Lung microvascular endothelial cell (primary cell): ENCODE measurements around the gene SP110. TPM values are rescaled to one million over a fixed set of nuclear protein-coding genes. Genes with fewer than 3 reads are reported as not detected.
"Not testable (repeated sequence)": the region's sequence is repeated elsewhere in the genome, so short reads cannot be mapped to it uniquely, and the experiment has no call there.

Experiments used
- DNase-seq, 2 donors: peaks; one replicate each; pipeline versions ENCODE4 v3.0.0 to v3.0.0-alpha.2; 2010; ENCODE audit warnings: low read depth in 2 of 2
- total RNA-seq: library from RNA; depleted of rRNA; stranded (reverse); fragments of >200 nt; gene quantifications from 2 replicates; pipeline ENCODE4 v1.2.1, GENCODE V29; 2014

The SP110 gene
- total RNA-seq, 1 donor from 2014 or later, result 2.2 TPM

DNA sequence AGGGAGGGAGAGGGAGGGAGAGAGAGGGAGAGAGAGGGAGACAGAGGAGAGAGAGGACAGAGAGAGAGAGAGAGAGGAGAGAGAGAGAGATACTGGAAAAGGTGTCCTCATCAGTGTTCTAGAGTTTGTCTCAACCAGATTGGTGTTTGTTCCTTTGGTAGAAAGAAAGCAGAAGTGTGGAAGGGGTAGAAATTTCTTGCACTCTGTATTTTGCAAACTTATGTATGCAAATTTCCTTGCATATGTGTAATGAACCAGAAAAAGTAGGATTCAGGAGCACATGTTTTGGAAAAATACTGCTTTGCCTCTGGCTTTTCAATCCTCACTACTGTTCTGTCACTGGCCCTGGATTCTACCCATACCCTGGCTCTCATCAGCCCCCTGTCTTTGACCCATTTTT lies 4.7 kb upstream of the SP110 start:
- DNase-seq, result no peak

DNA sequence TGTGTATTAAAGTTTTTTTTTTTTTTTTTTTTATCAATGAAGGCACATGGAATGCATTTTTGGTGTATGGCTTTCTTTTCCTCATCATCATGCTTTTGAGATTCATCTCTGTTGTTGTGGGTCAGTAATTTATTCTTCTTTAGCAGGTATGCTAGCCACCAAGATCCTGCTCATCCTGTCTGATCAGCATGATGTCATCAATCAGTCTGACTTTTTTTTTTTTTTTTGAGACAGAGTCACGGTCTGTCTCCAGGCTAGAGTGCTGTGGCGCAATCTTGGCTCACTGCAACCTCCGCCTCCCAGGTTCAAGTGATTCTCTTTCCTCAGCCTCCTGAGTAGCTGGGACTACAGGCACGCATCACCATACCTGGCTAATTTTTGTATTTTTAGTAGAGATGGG lies 3.0 kb upstream of the SP110 start:
- not testable (repeated sequence) for DNase-seq

DNA sequence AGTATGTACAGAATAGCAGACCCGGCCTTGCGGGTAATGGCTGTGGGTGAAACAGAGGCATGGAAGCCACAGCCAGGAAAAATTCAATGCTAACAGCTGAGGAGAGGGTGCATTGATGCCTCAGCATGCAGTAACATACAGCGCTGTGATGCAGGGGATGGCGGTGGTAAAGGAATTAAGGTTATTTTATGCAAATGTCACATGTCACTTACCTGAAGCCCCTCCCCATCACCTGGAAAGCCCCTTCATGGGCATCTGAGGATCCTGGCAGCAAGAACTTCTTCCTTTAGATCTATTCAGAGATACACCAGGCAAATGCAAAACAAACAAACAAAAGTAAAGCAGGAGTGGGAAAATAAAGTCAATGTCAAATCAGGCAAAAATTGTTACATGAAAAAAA lies 1.7 kb upstream of the SP110 start:
- no peak for DNase-seq

DNA sequence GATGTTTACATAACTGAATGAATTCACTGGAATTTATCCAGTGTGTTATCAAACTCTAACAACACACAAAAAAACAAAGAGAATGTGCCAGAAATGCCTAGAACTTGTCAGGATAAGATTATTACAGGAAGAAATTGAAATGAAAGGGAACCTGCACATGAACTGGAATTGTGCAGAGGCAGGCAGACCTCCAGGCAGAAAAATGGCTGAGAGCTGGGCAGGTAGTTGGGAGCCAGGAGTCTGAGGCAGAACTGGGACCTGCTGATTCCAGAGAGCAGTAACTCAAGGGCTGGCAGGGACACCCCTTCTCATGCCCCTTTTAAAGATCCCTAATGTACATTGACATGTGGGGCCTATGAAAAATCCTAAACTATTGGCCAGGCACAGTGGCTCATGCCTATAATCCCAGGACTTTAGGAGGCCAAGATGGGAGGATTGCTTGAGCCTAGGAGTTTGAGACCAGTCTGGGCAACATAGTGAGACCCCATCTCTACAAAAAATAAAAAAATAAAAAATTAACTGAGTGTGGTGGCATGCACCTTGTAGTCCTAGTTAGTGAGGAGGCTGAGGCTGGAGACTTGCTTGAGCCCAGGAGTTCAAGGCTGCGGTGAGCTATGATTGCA lies 674 bp upstream of the SP110 start:
- no peak for DNase-seq

DNA sequence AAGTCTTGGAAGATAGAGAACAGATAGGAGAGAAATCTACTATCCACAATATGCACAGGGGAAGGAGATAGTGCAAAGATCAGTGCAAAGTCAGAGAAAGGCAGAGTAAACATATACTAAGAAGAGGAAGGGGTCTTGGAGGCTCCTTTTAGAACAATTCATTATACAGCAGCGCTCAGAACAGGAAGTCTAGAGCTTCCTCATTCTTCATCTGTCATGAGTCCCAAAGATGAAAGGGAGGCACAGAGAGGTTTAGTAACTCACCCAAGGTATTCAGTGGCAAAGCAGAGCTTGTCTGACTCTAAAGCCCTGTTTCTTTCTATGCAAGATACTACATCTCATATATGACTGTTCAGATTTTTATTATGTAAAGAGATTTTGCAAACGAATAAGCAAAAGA lies 1.4 kb downstream of the SP110 start:
- peak in 1 of 2 donors; percentile 7 for DNase-seq

DNA sequence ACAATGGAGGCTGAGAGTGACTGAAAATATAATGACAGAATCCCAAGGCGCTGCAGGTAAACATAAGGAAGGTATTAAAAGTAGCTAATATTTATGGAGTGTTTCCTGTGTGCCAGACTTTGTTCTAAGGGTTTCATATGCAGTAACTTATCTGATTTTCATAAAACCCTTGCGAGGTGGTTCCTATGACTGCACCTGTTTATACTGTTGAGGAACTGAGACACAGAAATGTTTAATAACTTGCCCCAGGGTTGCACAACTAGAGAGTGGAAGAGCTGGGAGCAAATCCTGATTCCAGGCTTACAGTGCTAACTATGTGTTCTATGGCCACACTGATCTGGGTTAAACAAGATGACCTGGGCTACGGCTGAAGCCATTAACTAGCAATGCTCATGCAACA lies 2.4 kb downstream of the SP110 start:
- no peak for DNase-seq

DNA sequence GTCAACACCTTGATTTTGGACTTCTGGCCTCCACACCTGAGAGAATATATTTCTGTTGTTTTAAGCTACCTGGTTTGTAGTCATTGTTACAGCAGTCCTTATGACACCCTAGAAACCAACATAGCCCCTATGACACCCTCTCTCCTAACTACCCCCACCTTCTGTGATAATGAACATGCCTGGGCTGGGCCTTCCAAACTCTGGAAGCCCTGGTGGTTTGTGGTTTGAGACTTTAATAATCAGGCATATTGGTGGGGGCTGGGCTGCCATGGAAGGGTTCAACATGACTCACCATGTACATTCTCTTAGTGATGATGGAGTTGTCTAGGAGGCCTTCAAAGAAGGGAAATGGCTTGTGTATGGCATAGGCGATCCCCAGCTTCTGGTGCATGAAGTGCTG lies 3.3 kb downstream of the SP110 start:
- DNase-seq, result no peak

DNA sequence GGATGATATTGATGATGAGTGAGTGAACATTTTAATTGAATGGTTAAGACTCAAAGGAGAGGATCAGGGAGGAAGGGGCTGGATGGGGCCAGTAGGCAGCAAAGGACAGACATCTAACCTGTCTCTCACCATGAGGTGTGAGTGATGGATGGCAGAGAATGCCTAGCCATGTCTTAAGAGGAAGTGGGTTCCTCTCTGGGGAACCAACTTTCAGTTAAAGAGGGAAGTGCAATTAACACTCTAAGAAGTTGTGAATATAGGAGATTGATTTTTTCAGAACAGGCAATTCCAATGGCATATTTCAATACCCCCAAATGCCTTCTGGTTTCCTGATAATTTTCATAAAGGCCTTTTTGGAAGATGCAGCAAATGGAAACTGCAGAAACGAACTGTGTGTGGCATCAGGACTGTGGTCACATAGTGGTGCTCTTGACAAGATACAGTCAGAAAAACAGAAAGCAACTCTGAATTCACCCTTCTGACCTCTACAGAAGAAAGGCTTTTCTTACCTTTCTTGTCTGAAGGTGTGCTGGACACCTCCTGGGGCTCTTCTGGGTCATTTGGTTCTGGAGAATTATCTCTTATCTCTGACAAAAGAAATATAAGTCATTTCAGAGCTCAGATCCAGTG lies 10.2 kb downstream of the SP110 start:
- no peak for DNase-seq

DNA sequence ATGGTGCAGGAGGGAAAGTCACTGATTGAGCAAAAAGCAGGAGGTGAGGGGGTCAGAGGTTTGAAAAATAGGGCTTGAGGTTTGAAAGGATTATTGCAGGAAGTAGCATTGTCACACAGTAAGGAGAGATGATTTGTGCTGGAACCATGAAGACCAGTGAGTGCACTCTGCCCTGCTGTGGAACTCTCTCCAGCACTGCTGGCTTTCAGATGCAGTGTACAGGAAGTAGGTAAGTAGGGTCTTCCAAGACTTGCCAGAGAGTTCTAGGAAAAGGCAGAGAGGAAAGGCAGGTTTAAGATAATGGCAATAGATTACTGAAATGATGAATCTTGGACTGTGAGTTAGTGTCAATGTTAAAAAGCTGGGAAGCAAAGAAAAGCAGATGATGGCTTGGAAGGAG lies 11.2 kb downstream of the SP110 start:
- no peak for DNase-seq

DNA sequence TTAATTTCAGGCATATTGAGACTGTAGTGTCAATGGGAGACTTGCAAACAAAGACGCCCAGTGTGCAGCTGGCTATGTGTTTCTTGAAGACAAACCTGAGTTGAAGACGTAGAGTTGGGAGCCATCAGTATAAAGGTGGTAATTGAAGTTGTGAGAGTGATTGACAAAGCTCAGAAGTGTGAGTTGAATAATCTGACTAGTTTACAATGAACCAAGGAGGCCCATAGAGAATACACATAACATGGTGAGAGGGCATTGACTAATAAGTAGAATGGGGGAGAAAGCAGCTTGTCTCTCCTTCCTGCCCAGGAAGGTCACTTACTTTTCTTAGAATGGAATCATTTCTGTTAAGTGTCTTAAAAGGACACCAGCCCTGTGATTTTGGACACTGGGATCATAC lies 14.1 kb downstream of the SP110 start:
- no peak for DNase-seq

DNA sequence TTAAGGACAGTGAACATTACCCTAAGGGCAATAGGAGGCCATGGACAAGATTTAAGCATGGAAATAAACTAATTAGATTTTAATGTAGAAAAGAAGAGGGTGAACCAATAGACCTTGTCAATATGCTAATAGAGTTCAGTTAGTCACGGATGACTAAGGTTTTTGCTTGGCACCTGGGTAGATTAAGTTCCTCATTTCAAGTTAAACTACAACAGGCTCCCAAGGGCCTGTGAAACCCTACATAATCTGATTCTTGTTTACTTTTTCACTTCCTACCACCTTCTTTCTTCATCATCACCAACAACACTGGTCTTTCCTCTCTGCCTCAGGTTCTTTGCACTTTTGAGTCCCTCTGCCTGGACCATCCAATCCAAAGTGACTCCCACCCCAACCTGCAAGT lies 14.8 kb downstream of the SP110 start:
- no peak for DNase-seq

DNA sequence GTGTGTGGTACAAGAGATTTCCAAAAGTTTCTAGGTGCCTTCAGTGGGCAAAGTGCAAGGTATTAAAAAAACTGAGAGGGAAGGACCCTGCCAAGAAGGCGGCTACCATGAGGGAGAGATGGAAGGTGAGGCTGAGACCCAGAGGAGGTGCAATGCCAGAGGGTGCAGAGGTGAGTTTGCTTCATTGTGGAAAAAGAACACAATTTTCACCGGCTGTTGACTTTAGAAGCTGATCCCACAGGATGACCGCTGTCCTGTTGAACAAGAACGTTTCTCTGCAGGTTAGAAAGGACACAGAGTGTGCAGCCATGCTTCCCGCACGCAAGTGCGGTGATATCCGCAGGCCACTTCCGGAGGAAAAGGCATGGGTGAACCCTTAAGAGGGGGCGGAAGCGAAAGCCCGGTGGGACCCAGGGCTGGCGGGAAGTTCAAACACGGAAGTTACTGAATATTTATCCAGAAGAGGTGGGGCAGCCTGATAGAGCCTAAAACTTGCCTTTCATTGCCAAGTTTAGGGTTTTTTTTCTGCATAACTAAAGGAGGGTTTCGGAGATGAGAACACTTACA lies 16.6 kb downstream of the SP110 start:
- peak in 1 of 2 donors; percentile 40 for DNase-seq

DNA sequence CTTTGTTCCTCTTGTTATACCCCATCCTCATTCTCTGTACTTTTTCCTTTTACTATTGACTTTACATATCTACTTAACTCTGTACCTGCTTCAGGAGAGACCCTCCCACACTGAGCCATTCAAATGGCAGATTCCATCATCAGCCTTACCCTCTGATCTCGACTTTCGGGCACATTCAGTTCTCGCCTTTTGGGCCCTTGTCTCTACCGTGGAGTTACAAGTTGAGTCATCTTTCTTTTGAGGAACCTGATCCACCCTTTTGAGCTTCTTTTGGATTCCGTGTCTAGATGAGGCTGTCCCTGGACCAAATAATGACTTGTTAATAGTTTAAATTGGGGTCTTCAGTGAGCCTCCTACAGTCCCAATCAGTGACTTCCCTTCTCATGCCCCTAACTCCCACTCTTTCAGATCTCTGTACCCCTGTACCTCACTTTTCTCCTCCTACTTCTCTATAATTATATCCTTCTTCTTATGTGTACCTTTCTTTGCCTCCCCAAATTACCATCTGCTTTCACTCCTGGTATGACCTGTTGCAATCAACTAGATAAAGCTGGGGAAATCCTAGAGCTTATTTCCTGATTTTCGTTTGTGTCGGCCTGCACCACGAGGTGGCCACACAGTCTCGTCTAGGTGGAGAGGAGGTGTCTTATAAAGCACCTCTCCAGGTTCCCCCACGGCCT lies 17.2 kb downstream of the SP110 start:
- no peak for DNase-seq

DNA sequence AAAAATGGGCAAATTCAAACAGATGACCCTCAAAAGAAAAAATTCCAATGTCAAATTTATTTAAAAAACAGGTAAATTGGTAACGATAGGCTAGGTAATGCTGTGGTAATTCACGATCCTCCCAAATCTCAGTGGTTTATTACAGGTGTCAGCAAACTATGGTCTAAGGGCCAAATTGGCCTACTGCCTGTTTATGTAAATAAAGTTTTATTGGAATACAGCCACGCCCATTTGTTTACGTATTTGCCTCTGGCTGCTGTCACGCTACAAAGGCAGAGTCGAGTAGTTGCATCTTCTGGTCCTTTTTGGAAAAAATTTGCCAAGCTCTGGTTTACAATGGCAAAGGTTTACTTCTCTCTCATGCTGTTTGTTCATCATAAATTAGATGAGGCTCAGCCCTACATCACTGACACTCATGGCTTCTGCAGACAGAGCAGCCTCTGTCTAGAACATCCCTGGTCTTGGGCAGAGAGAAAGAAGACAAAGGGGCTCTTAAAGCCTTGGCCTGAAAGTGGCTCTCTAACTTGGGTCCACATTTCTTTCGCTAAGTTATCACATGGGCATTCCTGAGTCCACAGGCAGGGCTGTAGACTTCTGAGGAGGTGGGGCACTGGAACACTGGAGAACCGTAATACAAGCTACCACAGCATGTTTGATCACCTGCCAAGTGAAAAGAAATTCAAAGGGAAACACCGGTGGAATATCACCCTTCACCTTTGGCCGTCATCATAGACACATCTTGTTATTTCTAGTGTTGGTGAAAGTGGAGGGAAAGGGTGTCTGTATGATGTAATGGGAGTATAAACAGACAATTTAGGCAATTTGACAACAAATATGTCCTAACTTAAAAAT lies 34.8 kb downstream of the SP110 start:
- peak in 1 of 2 donors; percentile 20 for DNase-seq

DNA sequence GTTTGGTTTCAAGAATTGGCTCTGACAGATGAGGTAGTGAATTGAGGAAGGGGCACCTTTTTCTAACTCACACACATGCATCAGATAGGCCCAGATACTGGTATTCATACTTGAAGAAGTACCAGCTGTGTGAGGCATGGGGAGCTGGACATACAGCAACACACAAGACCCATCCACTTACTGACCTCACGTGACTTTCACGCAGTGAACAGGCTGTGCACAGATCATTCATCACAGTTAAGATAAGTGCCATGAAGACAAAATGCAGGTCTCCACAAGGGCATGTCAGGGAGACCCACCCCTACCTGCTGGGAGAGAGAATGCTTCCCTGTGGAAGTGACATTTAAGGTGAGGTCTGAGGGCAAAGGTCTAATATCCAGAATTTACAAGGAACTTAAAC lies 38.6 kb downstream of the SP110 start:
- DNase-seq, result no peak

DNA sequence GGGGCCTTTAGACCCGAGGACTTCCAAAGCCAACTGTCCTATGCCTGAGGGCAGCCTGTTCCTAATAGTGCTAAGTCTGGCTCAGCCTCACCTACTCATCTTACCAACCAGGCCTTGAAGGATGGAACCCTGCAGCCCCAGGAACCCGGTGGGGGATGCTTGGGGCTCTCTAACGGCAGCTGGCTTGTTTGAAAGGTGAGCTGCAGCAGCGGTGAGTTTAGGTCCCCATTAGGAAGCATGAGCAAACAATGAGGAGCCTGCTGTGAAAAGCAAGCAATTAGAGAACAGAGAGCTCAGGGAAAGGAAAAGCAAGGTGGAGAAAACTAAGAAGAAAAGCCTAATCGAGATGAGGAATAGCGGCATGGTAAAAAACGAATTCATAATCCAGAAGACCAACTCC lies 39.9 kb downstream of the SP110 start:
- no peak for DNase-seq

DNA sequence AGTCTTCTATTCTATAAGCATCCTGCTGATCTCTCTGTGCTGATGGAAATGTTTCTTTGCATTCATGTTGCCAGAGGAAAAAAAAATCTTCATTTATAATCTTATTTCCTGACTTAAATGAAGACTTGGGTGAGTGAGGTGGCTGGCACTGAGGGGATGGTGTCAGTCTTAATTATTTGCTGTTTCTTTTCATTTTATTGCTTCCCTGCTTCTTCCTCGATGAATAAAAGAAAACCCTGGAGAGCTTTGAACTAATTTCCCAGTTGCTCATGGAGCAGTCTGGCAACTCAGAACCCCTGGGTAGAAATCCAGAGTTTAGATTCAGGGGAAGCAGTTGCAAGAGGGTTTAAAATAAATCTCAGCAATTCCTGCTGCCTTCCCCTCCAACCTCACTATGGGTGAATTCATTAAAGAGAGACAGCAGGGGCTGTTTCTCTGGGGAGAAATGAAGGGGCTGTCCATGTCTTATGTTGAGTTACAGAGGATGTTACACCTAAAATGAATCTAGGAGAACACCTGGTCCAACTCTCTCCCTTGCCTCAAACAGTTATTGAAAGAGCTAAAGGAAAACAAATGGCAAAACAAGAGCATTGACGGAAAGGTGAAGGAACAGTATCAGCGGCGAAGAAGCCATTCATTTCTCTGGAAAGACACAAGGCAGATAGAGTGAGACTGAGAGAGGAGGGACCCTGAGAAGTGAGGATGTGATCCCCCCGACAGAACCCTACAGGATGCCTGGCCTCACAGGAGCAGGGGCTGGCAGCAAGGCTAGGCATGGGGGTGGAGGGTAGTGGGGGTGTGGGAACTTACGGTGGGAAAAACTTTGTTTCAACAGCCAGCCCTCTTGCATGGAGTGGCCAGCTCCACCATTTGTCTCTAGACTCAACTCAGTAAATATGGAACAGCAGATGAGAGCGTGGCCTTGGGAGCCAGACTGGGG lies 41.0 kb downstream of the SP110 start:
- no peak for DNase-seq

DNA sequence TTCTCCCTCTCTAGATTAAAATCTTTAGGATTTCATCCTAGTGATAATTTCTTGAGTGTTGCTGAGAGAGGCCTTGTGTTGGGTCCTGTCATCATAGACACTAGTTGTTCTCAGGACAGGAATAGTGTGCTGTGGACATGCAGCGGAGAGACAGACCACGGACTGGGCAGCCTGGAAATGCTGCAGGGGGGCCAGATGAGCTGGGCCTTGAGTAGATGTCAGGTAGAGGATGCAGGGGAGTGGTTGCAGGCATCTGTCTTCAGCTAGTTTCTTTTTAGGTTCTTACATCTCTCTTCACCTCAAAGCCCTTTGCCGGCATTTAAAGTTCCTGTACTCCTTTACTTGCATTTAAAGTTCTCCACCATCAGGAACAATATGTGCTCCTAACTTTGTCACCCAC lies 42.8 kb downstream of the SP110 start:
- DNase-seq, result no peak

DNA sequence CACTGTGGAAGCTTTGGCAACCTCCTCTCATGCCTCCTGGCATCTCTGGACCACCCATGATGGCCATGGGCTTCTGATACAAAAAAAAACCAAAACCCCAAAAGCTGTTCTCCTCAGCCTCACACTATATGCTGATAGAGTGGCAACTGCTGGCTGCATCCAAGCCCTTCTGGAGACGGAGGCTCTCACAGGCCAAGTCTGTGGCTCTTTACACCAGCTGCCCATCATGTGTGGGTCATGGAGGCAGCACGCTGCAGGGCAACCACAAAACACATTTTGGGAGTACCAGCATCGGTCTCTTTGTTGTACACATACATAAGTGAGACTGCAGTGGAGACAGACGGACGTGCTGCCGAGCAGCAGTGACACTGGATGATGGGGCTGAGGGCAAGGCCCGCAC lies 45.3 kb downstream of the SP110 start:
- no peak for DNase-seq

DNA sequence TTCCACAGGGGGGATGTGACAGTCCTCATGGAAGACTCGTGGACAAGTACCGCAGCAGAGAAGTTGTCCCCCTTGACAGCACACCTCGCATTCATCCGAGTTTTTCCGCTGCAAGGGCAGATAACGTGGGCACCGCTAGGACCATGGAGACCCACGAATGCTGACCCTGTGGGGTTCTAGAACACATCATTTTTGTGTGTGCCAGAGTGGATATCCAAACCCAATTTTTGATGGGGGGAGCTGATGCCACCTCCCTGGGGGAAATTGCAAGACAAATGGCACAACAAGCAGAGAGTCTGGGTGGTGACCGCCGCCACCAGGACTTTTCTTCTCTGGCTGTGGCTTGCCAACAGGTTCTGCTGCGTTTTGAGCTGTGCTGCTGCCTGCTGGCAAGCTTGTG lies 46.9 kb downstream of the SP110 start:
- no peak for DNase-seq

DNA sequence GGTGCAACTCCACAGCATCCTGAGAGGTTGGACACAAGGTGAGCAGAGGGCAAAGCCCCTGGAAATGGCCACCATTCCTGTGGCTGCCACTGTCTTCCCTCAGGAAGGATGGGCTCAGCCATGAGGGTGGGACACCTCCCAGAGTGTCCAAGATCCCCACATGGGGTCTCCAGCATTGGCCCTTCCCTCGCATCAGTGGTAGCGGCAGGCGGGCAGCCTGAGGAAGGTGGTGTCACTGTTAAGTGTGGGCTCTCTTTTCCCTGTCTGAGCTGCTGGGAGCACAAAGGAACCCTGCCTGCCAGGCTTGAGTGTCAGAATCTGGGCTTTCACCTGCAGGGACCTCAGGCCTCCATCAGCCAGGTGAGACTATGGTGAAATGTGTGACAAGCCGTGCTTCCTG lies 47.6 kb downstream of the SP110 start:
- DNase-seq, result no peak
